HG03469 (cell line): ENCODE data around the gene GABRR1.

Experiments used
- ATAC-seq: cut with Tn5 transposase; IDR thresholded peaks from one replicate; pipeline ENCODE4 v1.9.1; 2021; ENCODE audit warnings: mild to moderate bottlenecking, moderate library complexity, moderate number of reproducible peaks; ENCODE audit not compliant: unreplicated experiment

The GABRR1 gene

GRCh38 chr6:89221129-89221528 lies 4.0 kb upstream of the GABRR1 start:
- ATAC-seq: no peak

- ATAC-seq: no peak
These were observed 747 bp downstream of the GABRR1 start for GRCh38 chr6:89216411-89216810.

GRCh38 chr6:89215391-89215790 lies 1.8 kb downstream of the GABRR1 start:
- no peak for ATAC-seq

GRCh38 chr6:89214197-89214596 lies 3.0 kb downstream of the GABRR1 start:
- no peak for ATAC-seq

GRCh38 chr6:89212472-89212871 lies 4.7 kb downstream of the GABRR1 start:
- ATAC-seq: no peak

- ATAC-seq: no peak
These were observed 7.7 kb downstream of the GABRR1 start for GRCh38 chr6:89209457-89209856.

GRCh38 chr6:89208551-89208950 lies 8.6 kb downstream of the GABRR1 start:
- ATAC-seq: no peak

GRCh38 chr6:89205819-89206218 lies 11.3 kb downstream of the GABRR1 start:
- no peak for ATAC-seq

- no peak for ATAC-seq
These were observed 13.1 kb downstream of the GABRR1 start for GRCh38 chr6:89204096-89204495.

- ATAC-seq: no peak
These were observed 16.4 kb downstream of the GABRR1 start for GRCh38 chr6:89200706-89201215.

GRCh38 chr6:89199579-89199978 lies 17.6 kb downstream of the GABRR1 start:
- no peak for ATAC-seq

- ATAC-seq: no peak
These were observed 18.9 kb downstream of the GABRR1 start for GRCh38 chr6:89198235-89198634.

- no peak for ATAC-seq
These were observed 20.0 kb downstream of the GABRR1 start for GRCh38 chr6:89197141-89197540.

GRCh38 chr6:89194559-89194958 lies 22.6 kb downstream of the GABRR1 start:
- ATAC-seq: no peak

GRCh38 chr6:89190741-89191140 lies 26.4 kb downstream of the GABRR1 start:
- no peak for ATAC-seq

GRCh38 chr6:89187504-89187903 lies 29.7 kb downstream of the GABRR1 start:
- ATAC-seq: no peak

GRCh38 chr6:89186762-89187161 lies 30.4 kb downstream of the GABRR1 start:
- no peak for ATAC-seq

GRCh38 chr6:89184344-89184743 lies 32.8 kb downstream of the GABRR1 start:
- ATAC-seq: no peak

GRCh38 chr6:89183294-89183693 lies 33.9 kb downstream of the GABRR1 start:
- no peak for ATAC-seq

- no peak for ATAC-seq
These were observed 36.2 kb downstream of the GABRR1 start for GRCh38 chr6:89180971-89181370.

GRCh38 chr6:89180112-89180511 lies 37.0 kb downstream of the GABRR1 start:
- ATAC-seq: no peak

GRCh38 chr6:89173634-89174033 lies 43.5 kb downstream of the GABRR1 start:
- no peak for ATAC-seq

GRCh38 chr6:89172131-89172530 lies 45.0 kb downstream of the GABRR1 start:
- no peak for ATAC-seq

GRCh38 chr6:89162047-89162371 lies 55.1 kb downstream of the GABRR1 start:
- no peak for ATAC-seq
